Measurements from ENCODE around the gene CHD2. TPM values are rescaled to one million over a fixed set of nuclear protein-coding genes. Genes with fewer than 3 reads are reported as not detected.

The CHD2 gene
- total RNA-seq, 2 donors from 2014 or later = 76.3 to 137 TPM

- intact Hi-C loops (cut with DNase I) = loop anchor here (1.0 to 5.0 kb wide), 4 partner anchors 18 to 73 kb away; partner anchors contain the start of gene CHD2
- TF ChIP-seq CTCF (IDR thresholded peaks at IDR 0.05) = peak in 1 of 4 experiments; percentile 5
- TF ChIP-seq POLR2A (IDR thresholded peaks at IDR 0.05) = peak; percentile 89
- TF ChIP-seq POLR2AphosphoS5 (IDR thresholded peaks at IDR 0.05) = no peak
- Histone ChIP-seq H3K27ac (peak overlapping the region; percentile 100), H3K36me3 (no peaks in the 10 kb centered on the region), H3K4me1 (replicated peaks) (no peaks in the 10 kb centered on the region), H3K4me3 (peak overlapping the region; percentile 97 to 98), H3K27me3 (replicated peaks; ENCODE audit: insufficient read depth) (no peaks in the 10 kb centered on the region), H3K9me3 (no peaks in the 10 kb centered on the region)
- under 1% methylated on average over 46 of the region's 67 CpGs for WGBS
- DNase-seq (ENCODE audit: low spot score) = no peak
These were observed 17.4 kb upstream of the CHD2 start for GRCh38 chr15:92882697-92883162.

GRCh38 chr15:92883163-92883875 lies 16.8 kb upstream of the CHD2 start:
- no peaks in the 10 kb centered on the region for H3K4me1 ChIP-seq (replicated peaks)
- intact Hi-C loops (cut with DNase I) = loop anchor here (2.0 to 5.0 kb wide), 3 partner anchors 17 to 51 kb away; partner anchors contain the start of gene CHD2
- H3K4me3 ChIP-seq = peak overlapping the region; percentile 97 to 98
- H3K36me3 ChIP-seq = no peaks in the 10 kb centered on the region
- H3K27me3 ChIP-seq (replicated peaks; ENCODE audit: insufficient read depth) = no peaks in the 10 kb centered on the region
- TF ChIP-seq POLR2AphosphoS5 (IDR thresholded peaks at IDR 0.05) (peak; percentile 64), CTCF (IDR thresholded peaks at IDR 0.05) (no peak)
- WGBS = 1% methylated on average over 49 of the region's 53 CpGs
- no peaks in the 10 kb centered on the region for H3K9me3 ChIP-seq
- DNase-seq (ENCODE audit: low spot score) = no peak
- H3K27ac ChIP-seq = peak overlapping the region; percentile 100

- no peaks in the 10 kb centered on the region for H3K4me1 ChIP-seq (replicated peaks)
- peak overlapping the region; percentile 100 for H3K27ac ChIP-seq
- intact Hi-C loops (cut with DNase I) = loop anchor here (2.0 to 5.0 kb wide), 3 partner anchors 17 to 51 kb away; partner anchors contain the start of gene CHD2
- no peaks in the 10 kb centered on the region for H3K9me3 ChIP-seq
- no peaks in the 10 kb centered on the region for H3K36me3 ChIP-seq
- DNase-seq (ENCODE audit: low spot score) = no peak
- TF ChIP-seq CTCF (IDR thresholded peaks at IDR 0.05) (no peak), POLR2A (IDR thresholded peaks at IDR 0.05) (no peak), POLR2AphosphoS5 (IDR thresholded peaks at IDR 0.05) (peak; percentile 3)
- no peaks in the 10 kb centered on the region for H3K27me3 ChIP-seq (replicated peaks; ENCODE audit: insufficient read depth)
- under 1% methylated on average over 12 of the region's 12 CpGs for WGBS
- H3K4me3 ChIP-seq = peak overlapping the region; percentile 97 to 98
These were observed 16.2 kb upstream of the CHD2 start for GRCh38 chr15:92883876-92884435.

- DNase-seq (ENCODE audit: low spot score) = no peak
- Histone ChIP-seq H3K4me3 (peak overlapping the region; percentile 97 to 98), H3K27ac (peak overlapping the region; percentile 100), H3K36me3 (no peaks in the 10 kb centered on the region), H3K9me3 (no peaks in the 10 kb centered on the region), H3K4me1 (replicated peaks) (no peaks in the 10 kb centered on the region), H3K27me3 (replicated peaks; ENCODE audit: insufficient read depth) (no peaks in the 10 kb centered on the region)
- TF ChIP-seq POLR2AphosphoS5 (IDR thresholded peaks at IDR 0.05) (no peak), CTCF (IDR thresholded peaks at IDR 0.05) (no peak), POLR2A (IDR thresholded peaks at IDR 0.05) (no peak)
- intact Hi-C loops (cut with DNase I) = loop anchor here (5.0 kb wide), 1 partner anchor 33 kb away; no protein-coding TSS in a partner anchor
- 3% methylated on average over 6 of the region's 6 CpGs for WGBS
These were observed 15.5 kb upstream of the CHD2 start for GRCh38 chr15:92884436-92885223.
